ENCODE measurements around the gene LZTR1. TPM values are rescaled to one million over a fixed set of nuclear protein-coding genes. Genes with fewer than 3 reads are reported as not detected.
"Not testable (repeated sequence)": the region's sequence is repeated elsewhere in the genome, so short reads cannot be mapped to it uniquely, and the experiment has no call there.

LZTR1 gene
- 10 to 100 TPM; 25.7 to 66.9 TPM for total RNA-seq

DNA sequence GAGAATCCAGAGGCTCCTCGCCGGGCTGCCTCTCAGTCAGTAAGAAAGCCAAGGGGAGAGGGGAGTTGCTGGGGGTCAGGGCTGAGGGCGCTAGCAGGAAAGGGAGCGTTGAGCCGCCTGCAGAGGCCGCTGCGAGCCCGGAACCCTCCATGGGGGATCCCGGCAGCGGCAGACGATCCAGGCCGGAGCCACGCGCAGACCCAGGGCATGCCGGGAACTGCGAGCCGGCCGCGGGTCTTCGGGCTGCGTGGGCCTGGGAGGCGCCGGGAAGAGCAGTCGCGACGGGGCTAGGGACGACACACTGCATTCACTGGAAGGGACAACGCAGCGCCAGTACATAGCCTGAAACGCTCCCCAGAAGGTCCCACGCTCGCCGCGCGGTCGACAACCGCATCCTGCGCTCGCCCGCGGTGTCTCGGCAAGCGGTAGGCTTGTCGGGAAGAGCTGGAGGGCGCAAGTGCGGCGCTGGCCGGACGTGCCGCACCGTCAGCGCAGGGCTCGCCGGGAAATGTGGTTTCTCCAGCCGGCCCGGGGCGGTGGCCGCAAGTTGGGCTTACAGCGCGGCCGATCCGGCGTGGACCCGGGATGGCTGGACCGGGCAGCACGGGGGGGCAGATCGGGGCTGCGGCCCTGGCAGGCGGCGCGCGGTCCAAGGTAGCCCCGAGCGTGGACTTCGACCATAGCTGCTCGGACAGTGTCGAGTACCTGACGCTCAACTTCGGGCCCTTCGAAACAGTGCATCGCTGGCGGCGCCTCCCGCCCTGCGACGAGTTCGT, at the start of gene LZTR1:
Gene LZTR1 (plus strand): TSS at position 511 of the 776 bp plus-strand sequence. CDS start 75 bp downstream, at position 586.
- peak within 1 kb of the TSS; percentile 34 to 68 for H3K4me3 ChIP-seq
- peaks cover 34% of the 10 kb centered on the region for H3K4me1 ChIP-seq
- TF ChIP-seq POLR2A (IDR thresholded peaks at IDR 0.05): peak; percentile 79 to 94 (median 91)
- TF ChIP-seq, protein P1, sequence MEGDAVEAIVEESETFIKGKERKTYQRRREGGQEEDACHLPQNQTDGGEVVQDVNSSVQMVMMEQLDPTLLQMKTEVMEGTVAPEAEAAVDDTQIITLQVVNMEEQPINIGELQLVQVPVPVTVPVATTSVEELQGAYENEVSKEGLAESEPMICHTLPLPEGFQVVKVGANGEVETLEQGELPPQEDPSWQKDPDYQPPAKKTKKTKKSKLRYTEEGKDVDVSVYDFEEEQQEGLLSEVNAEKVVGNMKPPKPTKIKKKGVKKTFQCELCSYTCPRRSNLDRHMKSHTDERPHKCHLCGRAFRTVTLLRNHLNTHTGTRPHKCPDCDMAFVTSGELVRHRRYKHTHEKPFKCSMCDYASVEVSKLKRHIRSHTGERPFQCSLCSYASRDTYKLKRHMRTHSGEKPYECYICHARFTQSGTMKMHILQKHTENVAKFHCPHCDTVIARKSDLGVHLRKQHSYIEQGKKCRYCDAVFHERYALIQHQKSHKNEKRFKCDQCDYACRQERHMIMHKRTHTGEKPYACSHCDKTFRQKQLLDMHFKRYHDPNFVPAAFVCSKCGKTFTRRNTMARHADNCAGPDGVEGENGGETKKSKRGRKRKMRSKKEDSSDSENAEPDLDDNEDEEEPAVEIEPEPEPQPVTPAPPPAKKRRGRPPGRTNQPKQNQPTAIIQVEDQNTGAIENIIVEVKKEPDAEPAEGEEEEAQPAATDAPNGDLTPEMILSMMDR (IDR thresholded peaks at IDR 0.05): peak; percentile 22 to 58 (median 30)
- no peaks in the 10 kb centered on the region for H3K9me3 ChIP-seq
- 0% methylated on average over 20 to 87 of the region's 87 CpGs for WGBS, 2 donors
- intact Hi-C loops (cut with DNase I): no loop called here
- no peaks in the 10 kb centered on the region for H3K36me3 ChIP-seq (replicated peaks in 1 of 2; ENCODE audit: insufficient read depth in 1 of 2, low read depth in 2 of 2)
- peak; percentile 90 for ATAC-seq
- no peaks in the 10 kb centered on the region for H3K27me3 ChIP-seq
- H3K27ac ChIP-seq: peak within 1 kb of the TSS; percentile 70 to 92 (median 88)
- peak; percentile 78 to 90 (median 80) for DNase-seq

DNA sequence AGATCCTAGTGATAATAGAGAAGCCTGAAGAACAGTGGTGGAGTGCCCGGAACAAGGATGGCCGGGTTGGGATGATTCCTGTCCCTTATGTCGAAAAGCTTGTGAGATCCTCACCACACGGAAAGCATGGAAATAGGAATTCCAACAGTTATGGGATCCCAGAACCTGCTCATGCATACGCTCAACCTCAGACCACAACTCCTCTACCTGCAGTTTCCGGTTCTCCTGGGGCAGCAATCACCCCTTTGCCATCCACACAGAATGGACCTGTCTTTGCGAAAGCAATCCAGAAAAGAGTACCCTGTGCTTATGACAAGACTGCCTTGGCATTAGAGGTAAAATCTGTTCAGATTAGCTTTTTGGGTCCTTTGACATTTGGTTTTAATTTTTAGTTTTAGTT, 48.2 kb upstream of the LZTR1 start:
- Histone ChIP-seq H3K36me3 (replicated peaks in 1 of 2; ENCODE audit: insufficient read depth in 1 of 2, low read depth in 2 of 2) (peaks cover 0 to 1% of the 10 kb centered on the region in 2 donors), H3K27me3 (no peaks in the 10 kb centered on the region), H3K4me1 (peaks cover 42% of the 10 kb centered on the region), H3K4me3 (no peak overlapping the region), H3K27ac (no peak overlapping the region), H3K9me3 (no peaks in the 10 kb centered on the region)
- 93 to 97% methylated on average over 7 of the region's 7 CpGs for WGBS, 2 donors
- ATAC-seq (no peak), DNase-seq (no peak)
- no peak for TF ChIP-seq POLR2A (IDR thresholded peaks at IDR 0.05)
- TF ChIP-seq, protein P1 (IDR thresholded peaks at IDR 0.05): no peak
- intact Hi-C loops (cut with DNase I): no loop called here

DNA sequence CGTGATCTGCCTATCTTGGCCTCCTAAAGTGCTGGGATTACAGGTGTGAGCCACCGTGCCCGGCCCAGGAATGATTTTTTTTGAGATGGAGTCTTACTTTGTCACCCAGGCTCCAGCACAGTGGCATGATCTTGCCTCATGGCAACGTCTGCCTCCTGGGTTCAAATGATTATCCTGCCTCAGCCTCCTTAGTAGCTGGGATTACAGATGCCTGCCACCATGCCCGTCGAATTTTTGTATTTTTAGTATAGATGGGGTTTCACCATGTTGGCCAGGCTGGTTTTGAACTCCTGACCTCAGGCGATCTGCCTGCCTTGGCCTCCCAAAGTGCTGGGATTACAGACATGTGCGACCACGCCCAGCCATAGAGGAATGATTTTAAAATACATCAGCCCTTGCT, 47.0 kb upstream of the LZTR1 start:
- ATAC-seq; H3K27ac ChIP-seq; H3K4me3 ChIP-seq; intact Hi-C loops (cut with DNase I); H3K27me3 ChIP-seq; H3K36me3 ChIP-seq (replicated peaks in 1 of 2; ENCODE audit: insufficient read depth in 1 of 2, low read depth in 2 of 2); H3K9me3 ChIP-seq; DNase-seq: not testable (repeated sequence)
- peaks cover 42% of the 10 kb centered on the region for H3K4me1 ChIP-seq
- WGBS, 2 donors: 84 to 90% methylated on average over 9 of the region's 9 CpGs

DNA sequence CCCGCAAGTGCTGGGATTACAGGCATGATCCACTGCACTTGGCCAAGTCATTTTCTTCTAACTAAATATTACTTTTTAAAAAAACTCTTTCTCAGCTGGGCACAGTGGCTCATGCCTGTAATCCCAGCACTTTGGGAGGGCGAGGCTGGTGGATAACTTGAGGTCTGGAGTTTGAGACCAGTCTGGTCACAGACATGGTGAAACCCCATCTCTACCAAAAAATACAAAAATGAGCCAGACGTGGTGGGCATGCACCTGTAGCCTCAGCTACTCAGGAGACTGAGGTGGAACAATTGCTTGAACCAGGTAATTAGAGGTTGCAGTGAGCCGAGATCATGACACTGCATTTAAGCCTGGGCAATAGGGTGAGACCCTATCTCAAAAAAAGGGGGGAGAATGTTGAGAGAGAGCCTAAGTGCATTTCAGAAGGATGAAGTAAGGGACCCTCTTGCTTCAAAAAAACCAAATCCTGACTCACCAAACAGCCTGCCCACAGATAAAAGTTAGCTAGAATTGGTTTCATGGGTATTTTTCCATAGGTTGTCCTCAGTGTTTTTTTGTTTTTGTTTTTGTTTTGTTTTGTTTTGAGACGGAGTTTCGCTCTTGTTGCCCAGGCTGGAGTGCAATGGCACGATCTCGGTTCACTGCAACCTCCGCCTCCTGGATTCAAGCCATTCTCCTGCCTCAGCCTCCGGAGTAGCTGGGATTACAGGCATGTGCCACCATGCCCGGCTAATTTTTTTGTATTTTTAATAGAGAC, 46.1 kb upstream of the LZTR1 start:
- peaks cover 51% of the 10 kb centered on the region for H3K4me1 ChIP-seq
- H3K4me3 ChIP-seq; intact Hi-C loops (cut with DNase I); H3K36me3 ChIP-seq (replicated peaks in 1 of 2; ENCODE audit: insufficient read depth in 1 of 2, low read depth in 2 of 2); DNase-seq; H3K9me3 ChIP-seq; ATAC-seq; H3K27me3 ChIP-seq: not testable (repeated sequence)
- peak overlapping the region in 1 of 4 donors; percentile 7 for H3K27ac ChIP-seq
- 78 to 83% methylated on average over 11 of the region's 11 CpGs for WGBS, 2 donors

DNA sequence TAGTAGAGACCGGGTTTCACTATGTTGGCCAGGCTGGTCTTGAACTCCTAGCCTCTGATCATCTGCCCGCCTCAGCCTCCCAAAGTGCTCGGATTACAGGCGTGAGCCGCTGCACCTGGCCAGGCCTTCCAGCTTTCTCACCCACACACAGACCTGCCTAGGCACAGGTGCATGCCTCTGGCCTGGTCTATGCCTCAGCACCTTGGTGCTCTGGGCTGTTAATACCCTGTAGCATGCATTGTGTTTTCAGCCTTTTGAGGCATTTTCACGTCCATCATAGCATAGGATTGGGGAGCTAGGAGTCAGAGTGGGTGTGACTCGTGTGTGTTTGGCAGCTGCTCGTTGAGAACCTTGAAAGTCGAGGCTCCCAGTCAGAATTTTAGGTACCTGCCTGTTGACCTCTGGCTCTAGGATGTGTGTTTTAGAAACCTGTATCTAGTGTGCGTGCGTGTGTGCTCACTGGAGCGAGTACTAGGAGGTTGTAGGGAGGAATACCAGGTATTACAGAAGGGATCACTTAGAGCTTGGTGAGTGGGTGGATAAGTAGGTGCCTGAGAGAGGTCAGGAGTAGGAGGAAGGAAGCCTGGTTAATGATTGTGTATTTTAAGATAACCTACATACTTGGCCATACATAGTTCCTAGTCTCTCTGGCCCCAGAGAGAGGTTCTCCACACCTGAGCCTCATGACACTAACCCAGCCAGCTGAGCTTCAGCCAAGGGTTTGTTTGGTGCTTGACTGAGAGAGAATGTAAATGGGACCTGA, 44.9 kb upstream of the LZTR1 start:
- ATAC-seq (peak; percentile 60), DNase-seq (peak; percentile 27 to 63 (median 52))
- no peaks in the 10 kb centered on the region for H3K9me3 ChIP-seq
- H3K36me3 ChIP-seq (replicated peaks in 1 of 2; ENCODE audit: insufficient read depth in 1 of 2, low read depth in 2 of 2): peaks cover 0 to 1% of the 10 kb centered on the region in 2 donors
- peak overlapping the region in 3 of 4 donors; percentile 6 to 39 (median 15) for H3K27ac ChIP-seq
- TF ChIP-seq, protein P1 (IDR thresholded peaks at IDR 0.05): no peak
- no peak for TF ChIP-seq POLR2A (IDR thresholded peaks at IDR 0.05)
- intact Hi-C loops (cut with DNase I): no loop called here
- no peak overlapping the region for H3K4me3 ChIP-seq
- no peaks in the 10 kb centered on the region for H3K27me3 ChIP-seq
- H3K4me1 ChIP-seq: peaks cover 53% of the 10 kb centered on the region
- WGBS, 2 donors: 21 to 31% methylated on average over 7 to 12 of the region's 12 CpGs
